Testis (tissue), 2 donors: Measurements from ENCODE around the gene MS4A6A.

Experiments
- CTCF ChIP-seq, 3 experiments: fragments of 450-650 bp in 2 of 3; fragments of 200-600 bp in 1 of 3; sonication (generic) in 1 of 3; IDR thresholded peaks; one replicate each; pipeline ENCODE4 v1.5.1; 2016 to 2019; ENCODE audit warnings: antibody characterized with exemption in 3 of 3, mild to moderate bottlenecking in 2 of 3, moderate library complexity in 1 of 3
- POLR2A ChIP-seq: fragments of 450-650 bp; IDR thresholded peaks from one replicate; pipeline ENCODE4 v1.6.1; 2017; ENCODE audit warnings: antibody characterized with exemption, mild to moderate bottlenecking, moderate library complexity

DNA sequence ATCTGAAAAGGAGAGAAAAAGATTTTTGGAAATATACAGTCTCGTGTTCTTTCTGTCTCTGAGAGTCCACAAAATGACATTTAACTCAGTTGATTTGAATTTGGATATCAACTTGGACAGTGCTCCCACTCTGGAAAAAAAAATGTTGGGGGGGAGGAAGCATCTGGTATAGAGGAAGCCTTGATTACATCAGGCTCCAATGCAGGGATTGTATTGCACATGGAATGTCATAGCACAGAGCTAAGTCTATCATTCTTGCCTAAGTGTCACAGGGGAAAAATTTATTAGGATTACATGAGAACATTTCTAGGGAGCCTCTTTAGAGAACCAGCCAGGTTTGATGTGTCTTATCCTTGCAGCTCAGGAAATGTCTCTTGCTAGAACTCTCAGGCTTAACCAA, 23.0 kb downstream of the MS4A6A start:
- TF ChIP-seq CTCF (IDR thresholded peaks at IDR 0.05), result no peak
- no peak for TF ChIP-seq POLR2A
